GM11168 (cell line): Measurements from ENCODE around the gene IP6K1.
"Not testable (repeated sequence)": the region's sequence is repeated elsewhere in the genome, so short reads cannot be mapped to it uniquely, and the experiment has no call there.

ENCODE experiments used
- in situ Hi-C: fragments of 300-500 bp; cut with MboI; formaldehyde crosslinking; loops from one replicate; pipeline ENCODE4 v1.12.0; 2022; ENCODE audit warnings: low sequenced_read_pairs; ENCODE audit not compliant: unreplicated experiment

The IP6K1 gene

DNA sequence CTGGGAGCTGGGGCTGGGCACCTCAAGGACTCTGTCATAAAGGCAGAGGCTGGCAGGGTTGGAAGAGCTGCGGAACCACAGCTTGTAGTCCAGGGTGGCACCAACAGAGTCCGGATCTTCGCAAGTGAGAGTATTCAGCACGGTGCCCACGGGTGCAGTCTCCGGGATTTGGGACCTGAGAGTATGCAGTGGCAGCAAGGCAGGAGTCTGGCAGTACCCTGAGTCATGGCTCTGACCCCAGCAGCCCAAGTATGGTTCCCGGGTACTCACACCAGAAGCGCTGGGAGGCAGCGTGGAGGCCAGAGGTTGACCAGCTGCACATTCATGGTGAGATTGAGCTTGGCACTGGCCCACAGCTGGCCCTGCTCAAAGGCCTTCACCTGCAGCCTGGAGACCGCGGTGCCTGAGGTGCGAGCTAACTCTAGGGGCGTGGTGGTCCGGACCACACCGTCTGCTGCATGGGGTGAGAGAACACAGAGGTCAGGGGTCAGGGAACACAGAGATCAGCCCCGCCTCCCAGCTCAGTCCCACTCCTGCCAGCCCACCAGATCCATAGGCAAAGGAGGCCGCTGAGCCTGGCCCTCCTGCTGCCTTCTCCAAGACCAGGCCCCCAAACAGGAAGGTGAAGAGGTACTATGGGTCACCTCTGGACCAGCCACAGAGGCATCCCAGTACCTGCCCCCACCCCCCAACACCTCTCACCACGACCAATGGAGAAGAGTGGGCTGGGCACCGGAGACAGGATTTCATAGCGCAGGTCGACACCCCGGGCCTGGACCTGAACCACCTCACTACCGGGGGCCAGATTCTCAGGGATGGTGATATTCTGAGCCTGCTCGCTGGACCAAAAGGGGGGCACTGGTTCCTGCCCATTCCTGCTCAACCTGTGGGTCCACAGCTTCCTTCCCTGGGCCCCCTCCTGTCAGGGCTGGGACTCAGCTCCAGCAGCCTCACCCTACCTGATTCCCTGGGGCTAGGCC, 8.9 kb upstream of the IP6K1 start:
- in situ Hi-C loops: no loop called here

DNA sequence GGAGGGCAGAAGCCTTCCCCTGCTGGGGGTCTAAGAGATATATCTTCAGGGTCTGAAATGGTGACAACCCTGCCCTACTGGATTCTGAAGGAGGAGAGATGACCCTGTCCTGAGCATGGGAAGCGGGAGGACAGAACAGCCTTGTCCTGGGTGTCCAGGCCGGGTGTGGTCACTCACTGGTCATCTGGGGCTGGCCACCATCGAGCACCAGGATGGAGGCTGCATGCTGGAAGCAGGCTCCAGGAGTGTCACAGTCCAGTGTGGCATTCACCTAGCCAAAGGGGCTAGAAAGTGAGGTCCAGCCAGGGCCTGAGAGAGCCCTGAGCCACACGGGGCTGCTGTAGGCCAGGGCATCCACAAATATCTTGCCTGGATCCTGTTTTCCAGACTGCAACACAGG, 8.1 kb upstream of the IP6K1 start:
- in situ Hi-C loops: no loop called here

DNA sequence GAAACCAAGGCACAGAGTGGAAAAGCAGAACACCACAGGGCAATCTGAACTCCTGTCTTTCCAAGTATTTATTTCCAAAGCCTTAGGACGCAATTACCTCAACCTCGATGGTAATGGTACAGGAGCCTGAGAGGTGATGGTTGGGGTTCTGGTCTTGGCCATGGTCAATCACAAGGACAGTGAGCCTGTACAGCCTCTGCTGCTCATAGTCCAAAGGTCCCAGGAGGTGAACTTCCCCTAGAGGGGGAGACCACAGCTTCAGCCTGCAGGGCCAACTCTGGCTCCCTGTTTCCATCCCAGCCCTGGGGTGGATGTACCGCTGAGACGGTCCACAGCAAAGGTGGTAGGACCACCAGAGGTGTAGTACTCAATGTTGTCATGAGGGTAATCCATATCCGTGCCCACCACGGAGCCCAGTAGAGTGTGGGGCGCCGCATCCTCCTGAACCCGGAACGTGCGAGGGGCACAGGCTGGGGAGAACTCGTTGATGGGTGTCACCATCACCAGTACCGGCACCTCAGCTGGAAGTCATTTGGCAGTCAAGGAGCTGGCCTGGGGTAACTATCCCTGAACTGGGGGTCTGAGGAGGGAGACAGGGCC, 7.2 kb upstream of the IP6K1 start:
- in situ Hi-C loops: no loop called here

DNA sequence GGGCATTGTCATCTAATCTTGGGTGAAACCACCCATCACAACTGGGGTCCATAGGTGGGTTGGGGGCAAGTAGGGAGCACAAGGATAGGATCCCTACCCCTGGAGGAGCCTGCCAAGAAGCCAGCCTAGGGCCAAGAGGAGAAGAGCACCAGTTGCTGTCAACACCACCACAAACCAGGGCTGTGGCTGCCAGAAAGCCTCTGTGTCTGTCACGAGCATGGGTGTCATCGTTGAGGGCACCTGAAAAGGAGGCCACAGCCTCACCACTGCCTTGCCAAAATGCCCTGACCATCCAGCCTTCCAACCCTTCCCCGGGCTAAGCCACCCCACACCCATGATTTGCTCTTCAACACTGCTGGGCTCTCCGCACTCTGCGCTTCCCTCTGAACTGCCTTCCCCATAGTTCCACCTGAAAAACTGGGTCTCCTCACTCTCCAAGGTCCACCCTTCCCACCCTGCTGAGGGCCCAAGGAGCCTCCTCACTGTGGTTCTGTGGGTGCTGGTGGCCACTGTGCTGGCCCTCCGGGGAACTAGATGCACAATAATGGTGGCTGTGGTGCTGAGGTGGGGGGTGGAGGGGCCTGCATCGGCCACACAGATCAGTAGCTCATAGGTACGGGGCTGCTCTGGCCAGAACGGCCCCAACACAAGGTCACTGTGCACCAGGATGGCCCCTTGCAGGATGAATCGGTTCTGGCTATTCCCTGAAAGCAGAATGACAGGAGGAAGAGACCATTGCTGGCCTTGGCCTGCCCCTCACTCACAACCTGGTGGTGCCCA, 6.2 kb upstream of the IP6K1 start:
- in situ Hi-C loops: no loop called here

DNA sequence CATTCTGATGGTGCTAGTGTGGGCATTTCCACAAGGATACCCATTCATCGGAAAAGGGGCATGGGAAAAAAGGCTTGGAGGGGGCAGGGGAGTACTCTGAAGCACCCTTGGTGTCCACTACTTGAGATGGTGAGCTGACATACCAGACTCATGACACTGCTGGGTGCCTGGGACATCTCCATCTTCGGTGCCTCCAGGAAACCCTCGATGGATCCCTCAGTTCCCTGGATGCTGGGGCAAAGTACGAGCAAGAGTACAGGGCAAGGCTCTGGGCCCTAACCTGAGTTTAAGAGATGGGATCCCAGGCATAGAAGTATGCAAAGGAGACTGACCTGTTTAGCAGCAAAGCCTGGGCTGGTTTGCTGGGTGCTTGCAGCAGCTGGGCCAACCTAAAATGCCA, 5.2 kb upstream of the IP6K1 start:
- in situ Hi-C loops: no loop called here

DNA sequence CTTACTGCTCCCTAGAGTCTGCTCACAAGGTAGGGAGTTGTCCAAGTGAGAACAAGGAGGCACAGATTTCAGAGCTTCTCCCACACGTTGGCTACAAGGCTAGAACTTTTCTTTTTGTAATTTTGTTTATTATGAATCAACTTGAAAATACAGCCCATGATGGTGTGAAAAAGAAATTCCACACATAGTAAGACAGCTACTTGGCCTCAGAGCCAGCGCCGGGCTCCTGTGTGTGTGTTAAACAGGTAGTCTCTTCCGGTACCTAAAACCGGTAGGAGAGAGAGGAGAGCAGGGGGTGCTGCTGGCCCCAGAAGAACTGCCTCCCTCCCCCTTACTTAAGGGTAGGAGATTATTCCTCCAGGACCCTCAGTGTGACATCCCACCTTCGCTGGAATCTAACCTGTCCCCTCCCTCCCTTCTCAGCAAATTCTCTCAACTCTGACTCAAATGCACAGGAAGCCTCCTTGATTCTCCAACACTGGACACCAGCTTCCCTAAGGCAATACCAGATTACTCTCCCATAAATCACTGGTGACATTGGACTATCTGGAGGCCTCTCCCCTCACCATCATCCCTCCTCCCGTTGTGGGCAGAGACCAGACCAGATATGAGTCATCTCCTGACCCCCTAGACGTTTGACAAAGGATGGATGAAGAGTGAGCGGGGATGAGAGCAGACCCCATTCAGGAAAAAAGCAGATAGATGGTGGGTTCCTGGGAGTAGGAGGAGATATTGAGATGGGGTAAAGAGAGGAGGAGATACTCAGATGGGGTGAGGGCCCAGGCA, 4.5 kb upstream of the IP6K1 start:
- in situ Hi-C loops: no loop called here

DNA sequence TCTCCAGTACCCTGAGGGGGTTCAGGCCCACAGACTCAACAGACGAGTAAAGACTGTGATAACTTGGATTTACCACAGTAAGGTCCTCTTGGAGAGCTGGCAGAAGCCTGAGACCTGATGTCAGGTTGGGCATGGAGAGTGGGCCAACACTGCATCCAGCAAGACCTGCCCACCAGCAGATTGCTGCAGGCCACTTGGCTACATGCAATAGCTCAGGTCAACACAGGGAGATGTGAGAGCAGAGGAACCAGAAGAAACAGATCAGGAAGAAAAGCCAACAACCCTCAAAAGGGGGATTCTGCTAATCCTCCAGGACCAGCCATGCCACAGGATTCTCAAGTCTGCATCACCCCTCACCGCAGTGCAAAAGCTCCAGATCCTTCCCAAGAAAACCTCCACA, 1.7 kb upstream of the IP6K1 start:
- in situ Hi-C loops: no loop called here

DNA sequence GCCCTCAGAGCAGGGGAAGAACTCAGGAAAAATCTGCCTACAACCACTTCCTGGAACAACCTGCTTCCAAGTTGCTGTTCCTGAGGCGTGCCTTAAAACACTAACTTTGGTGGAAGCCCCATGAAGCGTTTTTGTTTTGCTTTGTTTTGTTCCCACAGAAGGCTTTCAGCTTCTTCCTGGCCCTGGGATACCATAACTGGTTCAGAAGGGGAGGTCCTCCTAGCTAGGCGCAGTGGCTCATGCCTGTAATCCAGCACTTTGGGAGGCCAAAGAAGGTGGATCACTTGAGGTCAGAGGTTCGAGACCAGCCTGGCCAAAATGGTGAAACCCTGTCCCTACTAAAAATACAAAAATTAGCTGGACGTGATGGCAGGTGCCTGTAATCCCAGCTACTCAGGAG, 1.2 kb upstream of the IP6K1 start:
- in situ Hi-C loops: no loop called here

DNA sequence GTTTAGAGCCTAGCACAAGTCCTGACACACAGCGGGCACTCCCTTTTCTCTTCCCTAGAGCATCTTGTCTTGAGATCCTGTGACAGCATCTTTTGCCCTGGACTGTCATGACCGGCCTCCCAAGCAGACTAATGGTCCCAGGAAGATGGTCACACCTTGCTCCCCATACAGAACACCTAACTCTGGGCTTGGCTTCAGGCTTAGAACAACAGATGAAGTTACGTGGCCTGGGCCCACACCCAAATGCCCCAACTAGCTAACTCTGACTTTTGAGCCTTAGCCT, 781 bp upstream of the IP6K1 start:
- in situ Hi-C loops: no loop called here

DNA sequence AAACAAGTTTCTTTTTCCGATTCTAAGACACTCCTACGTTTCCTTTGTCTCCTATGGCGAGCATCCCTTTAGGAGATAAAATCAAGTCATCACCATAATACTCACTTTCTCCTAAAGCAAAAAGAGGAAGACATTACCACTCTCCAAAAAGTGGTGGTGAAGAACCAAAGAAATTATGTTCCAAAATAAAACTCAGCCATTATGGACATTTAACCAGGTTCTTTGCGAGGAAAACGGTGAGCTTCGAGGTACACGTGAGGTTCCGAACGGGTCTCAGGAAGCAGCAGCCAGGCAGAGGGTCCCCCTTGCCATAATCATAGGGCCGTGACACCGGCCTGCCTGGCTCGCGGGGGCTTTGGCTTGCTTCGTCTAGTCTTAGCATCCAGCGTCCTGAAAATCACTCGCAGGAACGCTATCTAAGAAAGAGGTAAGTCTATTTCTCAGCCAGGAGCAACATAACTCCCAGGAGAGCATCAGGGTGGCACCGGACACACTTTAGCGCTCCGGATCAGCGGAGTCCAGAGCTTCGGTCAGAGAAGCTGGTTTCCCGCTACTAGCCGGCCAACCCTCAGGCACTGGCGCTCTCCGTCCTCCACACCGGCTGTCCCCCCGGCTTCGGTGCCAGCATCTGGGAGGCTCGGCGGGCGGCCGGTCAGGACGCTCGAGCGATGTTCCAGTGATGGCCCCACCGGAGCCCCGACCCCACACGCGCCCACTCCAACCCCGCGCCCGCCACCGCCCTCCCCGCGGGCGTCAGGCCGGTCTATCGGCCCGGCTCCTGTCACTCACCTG, 581 bp downstream of the IP6K1 start:
- in situ Hi-C loops: no loop called here

DNA sequence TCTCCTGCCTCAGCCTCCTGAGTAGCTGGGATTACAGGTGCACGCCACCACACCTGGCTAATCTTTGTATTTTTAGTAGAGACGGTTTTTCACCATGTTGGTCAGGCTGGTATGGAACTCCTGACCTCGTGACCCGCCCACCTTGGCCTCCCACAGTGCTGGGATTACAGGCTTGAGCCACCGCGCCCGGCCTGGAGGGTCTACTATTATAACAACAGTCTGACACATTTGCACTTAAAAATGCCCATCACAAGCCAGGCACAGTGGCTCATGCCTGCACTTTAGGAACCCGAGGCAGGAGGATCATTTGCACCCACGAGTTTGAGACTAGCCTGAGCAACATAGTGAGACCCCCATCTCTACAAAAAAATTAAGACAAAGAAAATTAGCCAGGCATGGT, 4.1 kb downstream of the IP6K1 start:
- in situ Hi-C loops: not testable (repeated sequence)

DNA sequence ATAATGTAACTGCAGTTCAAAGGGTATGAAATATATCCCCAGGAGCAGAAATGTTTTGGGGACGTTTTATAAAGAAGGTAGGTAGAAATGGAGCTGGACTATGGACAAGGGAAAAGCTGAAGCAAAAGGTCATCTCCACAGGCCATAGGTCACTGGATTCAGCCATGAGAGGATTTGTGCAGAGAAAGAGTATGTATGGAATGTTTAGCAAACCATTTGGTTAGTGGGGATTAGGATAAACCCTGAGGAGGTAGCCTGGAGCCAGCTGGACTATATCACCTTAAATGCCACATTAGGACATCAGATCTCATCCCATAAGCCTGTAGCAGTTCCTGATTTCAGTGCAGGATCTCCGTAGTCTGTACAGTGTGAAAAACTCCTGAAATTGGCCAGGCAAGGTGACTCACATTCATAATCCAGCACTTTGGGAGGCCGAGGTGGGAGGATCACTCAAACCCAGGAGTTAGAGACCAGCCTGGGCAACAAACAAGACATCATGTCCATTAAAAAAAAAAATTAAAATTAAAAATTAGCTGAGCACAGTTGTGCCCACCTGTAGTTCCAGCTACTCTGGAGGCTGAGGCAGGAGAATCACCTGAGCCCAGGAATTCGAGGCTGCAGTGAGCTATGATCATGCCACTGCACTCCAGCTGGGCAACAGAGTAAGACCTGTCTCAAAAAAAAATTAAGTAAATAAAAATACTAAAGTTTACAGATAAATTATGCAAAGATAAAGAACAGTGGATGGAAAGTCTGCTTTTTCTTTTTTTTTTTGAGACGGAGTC, 4.7 kb downstream of the IP6K1 start:
- in situ Hi-C loops: no loop called here

DNA sequence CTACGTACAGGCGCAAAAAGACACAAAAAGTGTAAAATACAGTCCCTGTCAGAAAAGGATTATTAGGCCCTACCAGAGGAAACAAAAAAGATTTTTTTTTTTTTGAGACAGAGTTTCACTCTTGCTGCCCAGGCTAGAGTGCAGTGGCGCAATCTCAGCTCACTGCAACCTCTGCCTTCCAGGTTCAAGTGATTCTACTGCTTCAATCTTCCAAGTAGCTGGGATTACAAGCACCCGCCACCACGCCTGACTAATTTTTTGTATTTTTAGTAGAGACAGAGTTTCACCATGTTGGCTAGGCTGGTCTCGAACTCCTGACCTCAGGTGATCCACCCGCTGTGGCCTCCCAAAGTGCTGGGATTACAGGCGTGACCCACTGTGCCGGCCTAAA, 5.4 kb downstream of the IP6K1 start:
- in situ Hi-C loops: not testable (repeated sequence)

DNA sequence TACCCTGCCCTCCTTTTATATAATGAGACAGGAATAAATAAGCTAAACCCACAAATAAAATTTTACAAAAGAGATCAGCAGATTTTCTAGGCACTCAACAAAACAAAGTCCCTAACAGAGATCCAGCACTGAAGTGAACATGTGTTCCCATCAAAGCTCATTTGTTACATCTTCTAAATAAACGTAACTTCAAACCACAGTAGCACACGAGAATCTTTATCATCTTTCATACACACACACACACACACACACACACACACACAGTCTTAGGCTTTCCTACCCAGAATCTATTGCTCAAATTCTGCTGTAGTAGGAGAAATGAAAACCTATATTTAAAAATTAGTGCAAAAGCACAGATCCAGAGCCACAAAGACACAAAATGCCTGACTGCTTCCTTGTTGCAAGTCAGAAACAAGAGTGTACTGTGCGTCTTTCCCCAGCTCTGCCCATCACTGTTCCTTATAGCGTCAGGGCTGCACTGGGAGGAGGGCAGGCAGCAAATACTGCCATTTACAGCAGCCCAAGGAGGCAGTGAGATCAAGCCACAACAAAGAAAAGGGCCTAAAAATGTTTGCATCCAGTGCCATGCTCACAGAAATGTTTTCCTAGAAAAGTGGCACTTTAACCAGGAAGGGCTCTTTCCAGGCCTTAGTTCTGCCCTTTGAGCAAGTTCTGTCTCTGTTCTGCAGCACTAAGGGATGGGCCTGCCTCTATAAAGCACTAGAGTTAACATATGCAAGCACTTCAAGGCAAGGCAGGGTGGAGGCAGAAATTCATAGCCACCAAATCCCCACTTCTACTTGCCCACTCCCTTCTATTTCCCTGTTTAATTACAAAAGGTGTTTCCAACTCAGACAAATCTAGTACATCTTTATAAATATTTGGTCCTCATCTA, 6.0 kb downstream of the IP6K1 start:
- in situ Hi-C loops: no loop called here

DNA sequence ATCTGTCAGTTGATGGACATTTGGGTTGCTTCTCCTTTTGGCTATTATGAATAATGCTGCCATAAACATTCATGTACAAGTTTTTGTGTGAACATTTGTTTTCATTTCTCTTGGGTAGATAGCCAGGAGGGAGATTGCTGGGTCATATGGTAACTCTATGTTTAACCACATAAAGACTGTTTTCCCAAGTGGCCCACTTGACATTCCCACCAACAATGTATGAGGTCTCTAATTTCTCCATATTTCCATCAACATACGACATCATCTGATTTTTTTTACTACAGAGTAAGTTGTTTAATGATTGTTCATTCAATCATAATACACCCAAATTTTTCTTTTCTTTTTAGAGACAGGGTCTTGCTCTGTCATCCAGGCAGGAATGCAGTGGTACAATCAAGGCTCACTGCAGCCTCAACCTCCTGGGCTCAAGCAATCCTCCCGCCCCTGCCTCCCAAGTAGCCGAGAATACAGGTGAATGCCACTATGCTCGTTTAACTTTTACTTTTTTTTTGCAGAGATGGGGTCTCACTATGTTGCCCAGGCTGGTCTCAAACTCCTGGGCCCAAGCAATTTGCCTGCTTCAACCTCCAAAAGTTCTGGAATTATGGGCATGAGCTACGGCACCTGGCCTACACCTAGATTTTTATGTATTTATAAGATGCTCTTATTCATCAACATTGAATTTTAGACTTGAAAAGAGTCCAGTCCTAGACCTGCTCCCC, 6.8 kb downstream of the IP6K1 start:
- in situ Hi-C loops: no loop called here

DNA sequence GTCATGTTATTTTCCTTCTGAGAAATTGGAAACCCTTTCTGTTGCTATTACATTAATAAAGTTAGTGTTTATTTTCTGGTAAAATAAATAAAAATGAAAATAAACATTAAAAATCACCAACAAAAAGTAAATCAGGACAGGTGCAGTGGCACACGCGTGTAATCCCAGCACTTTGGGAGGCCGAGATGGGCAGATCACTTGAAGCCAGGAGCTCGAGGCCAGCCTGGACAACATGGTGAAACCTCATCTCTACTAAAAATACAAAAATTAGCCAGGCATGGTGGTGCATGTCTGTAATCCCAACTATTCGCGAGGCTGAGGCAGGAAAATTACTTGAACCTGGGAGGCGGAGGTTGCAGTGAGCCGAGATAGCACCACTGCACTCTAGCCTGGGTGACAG, 10.2 kb downstream of the IP6K1 start:
- in situ Hi-C loops: not testable (repeated sequence)

DNA sequence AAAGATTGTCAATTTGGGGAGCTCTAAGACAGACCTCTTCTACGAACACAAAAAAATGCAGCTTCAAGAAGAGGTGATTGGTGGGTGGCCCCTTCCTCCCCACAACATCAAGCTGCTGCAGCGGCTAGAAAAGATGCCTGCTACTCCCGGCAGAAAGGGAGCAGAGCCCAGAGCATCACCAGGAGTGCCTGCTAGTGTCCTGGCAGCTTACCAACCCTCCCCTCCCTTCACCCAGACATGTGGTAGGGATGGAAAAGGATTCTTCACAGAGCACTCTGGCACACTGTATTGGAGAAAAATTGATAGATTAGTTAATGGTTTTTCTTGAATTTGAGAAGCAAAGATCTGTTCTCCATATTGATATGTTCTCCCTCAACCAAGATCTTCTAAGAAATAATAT, 10.8 kb downstream of the IP6K1 start:
- in situ Hi-C loops: no loop called here
